K562 (cell line): ENCODE results near the gene EVA1A. TPM values are rescaled to one million over a fixed set of nuclear protein-coding genes. Genes with fewer than 3 reads are reported as not detected.

Source experiments
- ATAC-seq: fragments of 200-7000 bp; cut with Tn5 transposase; 3 replicates; pipeline ENCODE4 v1.9.1; 2020; ENCODE audit warnings: moderate library complexity
- BruUV-seq: library from RNA; stranded (reverse); fragments of 400-500 nt; replicated peaks from 2 replicates; lab custom pipeline; 2021; lab: Mats Ljungman, UMichigan
- CTCF ChIA-PET: fragments of 300-600 bp; formaldehyde crosslinking; extraction: SDS; loops from one replicate; lab custom pipeline; 2021; ENCODE audit warnings: low intra/inter-chr PET ratio; lab: Yijun Ruan, JAX
- POLR2A ChIA-PET: fragments of 300-600, 350-650 bp; sonication (Branson Sonifier 250); formaldehyde crosslinking; extraction: SDS; loops from one replicate; lab custom pipeline; 2021; ENCODE audit warnings: antibody characterized with exemption, inconsistent platforms; lab: Yijun Ruan, JAX
- DNase-seq, 4 experiments: peaks; one replicate each; pipeline versions ENCODE4 v3.0.0 to v3.0.0-alpha.2; 2011 to 2018; ENCODE audit warnings: low spot score in 3 of 4, mixed read lengths in 3 of 4; ENCODE audit errors: extremely low read depth in 1 of 4
- FAIRE-seq: peaks from 2 replicates; lab custom pipeline; 2011; peaks lifted over from hg19 to GRCh38; lab: Jason Lieb, UNC
- H2AFZ ChIP-seq: 2 replicates; pipeline ENCODE4 v1.6.0; 2011; ENCODE audit warnings: low read depth, low read length, control low read depth, inconsistent platforms
- H3K27ac ChIP-seq: fragments of 200-600 bp; 3 replicates; pipeline ENCODE4 v1.8.0; 2011; ENCODE audit warnings: low read depth, mild to moderate bottlenecking, control low read depth, inconsistent platforms, low read length, moderate library complexity, mixed read lengths; ENCODE audit errors: extremely low read depth
- H3K27me3 ChIP-seq, 2 experiments: fragments of 300-600 bp in 1 of 2; 2 replicates in 1 of 2; 3 replicates in 1 of 2; pipeline versions ENCODE4 v1.6.0 to v1.8.0; 2011; ENCODE audit warnings: inconsistent platforms in 2 of 2, low read length in 2 of 2, mild to moderate bottlenecking in 1 of 2, mixed read lengths in 1 of 2, moderate library complexity in 1 of 2; ENCODE audit not compliant: control insufficient read depth in 2 of 2, insufficient read depth in 2 of 2
- H3K36me3 ChIP-seq: fragments of 300-600 bp; 3 replicates; pipeline ENCODE4 v1.8.0; 2011; ENCODE audit warnings: mild to moderate bottlenecking, low read length, inconsistent platforms; ENCODE audit not compliant: control insufficient read depth, insufficient read depth
- H3K4me1 ChIP-seq, 2 experiments: fragments of 200-600 bp in 1 of 2; replicated peaks in 1 of 2; 2 replicates in 1 of 2; 3 replicates in 1 of 2; pipeline versions ENCODE4 v1.5.1 to v1.8.0; 2011; ENCODE audit warnings: inconsistent platforms in 2 of 2, low read length in 2 of 2, mild to moderate bottlenecking in 1 of 2, mixed read lengths in 1 of 2, moderate library complexity in 1 of 2; ENCODE audit not compliant: control insufficient read depth in 2 of 2, insufficient read depth in 2 of 2
- H3K4me2 ChIP-seq: 2 replicates; pipeline ENCODE4 v1.6.1; 2011; ENCODE audit warnings: low read length, control low read depth, inconsistent platforms, mixed read lengths; ENCODE audit not compliant: insufficient read depth
- H3K4me3 ChIP-seq: fragments of 200-600 bp; sonication (generic), shearing (Covaris generic); 2 replicates; pipeline ENCODE4 v1.5.1; 2016; ENCODE audit warnings: control low read depth, inconsistent platforms
- H3K79me2 ChIP-seq: fragments of 200-600 bp; 3 replicates; pipeline ENCODE4 v1.8.0; 2011; ENCODE audit warnings: low read length, inconsistent platforms; ENCODE audit not compliant: control insufficient read depth, insufficient read depth
- H3K9ac ChIP-seq, 2 experiments: 2 replicates each; pipeline versions ENCODE4 v1.6.0 to v1.6.1; 2011; ENCODE audit warnings: low read depth in 2 of 2, low read length in 2 of 2, control low read depth in 1 of 2, inconsistent platforms in 1 of 2, mild to moderate bottlenecking in 1 of 2, mixed read lengths in 1 of 2; ENCODE audit not compliant: insufficient read depth in 1 of 2
- H3K9me1 ChIP-seq: one replicate; pipeline ENCODE4 v1.6.0; 2011; ENCODE audit warnings: inconsistent platforms, mild to moderate bottlenecking, low read length, moderate library complexity; ENCODE audit not compliant: control insufficient read depth, insufficient read depth
- H3K9me3 ChIP-seq: replicated peaks from 2 replicates; pipeline ENCODE4 v1.5.1; 2011; ENCODE audit warnings: low read depth, low read length, inconsistent platforms; ENCODE audit not compliant: control insufficient read depth, insufficient read depth
- H4K20me1 ChIP-seq: replicated peaks from 2 replicates; pipeline ENCODE4 v1.6.1; 2011; ENCODE audit warnings: low read length, inconsistent platforms, mixed read lengths; ENCODE audit not compliant: control insufficient read depth, insufficient read depth
- ETV5 ChIP-seq: sonication (generic); formaldehyde crosslinking; IDR thresholded peaks from 2 replicates; pipeline ENCODE4 v1.4.0; 2020; ENCODE audit warnings: low read depth, mild to moderate bottlenecking, missing genetic modification reagents
- MAFG ChIP-seq: fragments of 450-650 bp; conservative IDR thresholded peaks from 2 replicates; pipeline ENCODE4 v1.6.1; 2016; ENCODE audit warnings: missing genetic modification characterization, missing compliant biosample characterization
- REST ChIP-seq, 2 experiments: fragments of 450-650 bp; formaldehyde crosslinking in 1 of 2; IDR thresholded peaks; 2 replicates each; pipeline versions ENCODE4 v1.4.0 to v1.6.1; 2014 to 2020; ENCODE audit warnings: mild to moderate bottlenecking in 2 of 2, borderline replicate concordance in 1 of 2, low read depth in 1 of 2
- ZNF140 ChIP-seq: fragments of 250-450 bp; sonication (Bioruptor Pico); IDR thresholded peaks from 2 replicates; pipeline ENCODE4 v1.8.0; 2021; ENCODE audit warnings: moderate library complexity, mild to moderate bottlenecking, inconsistent platforms
- ZNF316 ChIP-seq: fragments of 450-650 bp; IDR thresholded peaks from 2 replicates; pipeline ENCODE4 v1.6.1; 2016
- WGBS: fragments of 100-300 bp; shearing (Covaris generic); methylation state at CpG from one replicate; pipeline ENCODE4 v1.1.6; 2016; ENCODE audit warnings: low coverage, mixed read lengths; ENCODE audit not compliant: insufficient coverage; ENCODE audit errors: missing lambda C conversion rate; 5-methylcytosine and 5-hydroxymethylcytosine counted together
- in situ Hi-C: fragments of 300-500 bp; cut with MboI; formaldehyde crosslinking; loops from 4 replicates; pipeline ENCODE4 v1.15.0; 2018; ENCODE audit warnings: inconsistent platforms, mixed read lengths
- intact Hi-C: fragments of 100-400 bp; cut with micrococcal nuclease; formaldehyde crosslinking; loops from 2 replicates; pipeline ENCODE4 v1.14.2; 2022
- polyA plus RNA-seq, 8 experiments: library from polyadenylated mRNA; depleted of rRNA in 4 of 8; stranded (reverse) in 5 of 8; unstranded in 3 of 8; fragments of >200 nt; fragmentation: Nextera tagmentation in 2 of 8; fragmentation: Illumina TruSeq in 1 of 8; extraction: Ambion mirVana in 2 of 8; extraction: Trizol in 1 of 8; gene quantifications; 2 replicates each; pipeline versions ENCODE4 v1.2.1 to v1.2.3, GENCODE V29; 2011 to 2014; ENCODE audit warnings: inconsistent platforms in 1 of 8, missing spikeins in 1 of 8
- total RNA-seq, 7 experiments: library from RNA; depleted of rRNA in 6 of 7; stranded (reverse); fragments of >200 nt in 6 of 7; fragmentation: Illumina TruSeq in 2 of 7; extraction: Trizol in 2 of 7; gene quantifications; 2 replicates each; pipeline versions ENCODE4 v1.2.1 to v1.2.3, GENCODE V29; 2011 to 2021; ENCODE audit warnings: low replicate concordance in 1 of 7

Gene EVA1A
- total and polyA plus RNA-seq, 9 of the 15 experiments (the other 6 are each of a cell fraction or from before 2014, with no cell fraction given), result not detected

- TF ChIP-seq ETV5 (CRISPR knock-in tag), result no peak
- Histone ChIP-seq H3K9ac (no peak overlapping the region), H3K4me1 (no peaks in the 10 kb centered on the region), H3K36me3 (no peaks in the 10 kb centered on the region), H2AFZ (no peak overlapping the region), H3K9me1 (no peaks in the 10 kb centered on the region), H3K4me2 (no peak overlapping the region), H3K79me2 (no peaks in the 10 kb centered on the region), H3K4me3 (no peak overlapping the region), H3K9me3 (no peaks in the 10 kb centered on the region), H4K20me1 (0 out of 2 replicates have a peak, but pooled peaks cover 3% of the 10 kb centered on the region), H3K27me3 (no peaks in the 10 kb centered on the region), H3K27ac (no peak overlapping the region)
- DNase-seq (no peak), FAIRE-seq (no peak), ATAC-seq (no peak)
- in situ Hi-C loops, result no loop called here
- intact Hi-C loops, result no loop called here
- ChIA-PET POLR2A (no interaction called here), CTCF (no interaction called here)
- 0% methylated on average over 5 of the region's 5 CpGs for WGBS
- no TSS peak for BruUV-seq
Measured at GRCh38 chr2:75525434-75526310, 35.1 kb downstream of the EVA1A start.

GRCh38 chr2:75524276-75524911 is 36.3 kb downstream of the EVA1A start:
- Histone ChIP-seq H3K4me1 (no peaks in the 10 kb centered on the region), H3K9ac (no peak overlapping the region), H2AFZ (no peak overlapping the region), H3K27me3 (no peaks in the 10 kb centered on the region), H3K4me3 (no peak overlapping the region), H3K36me3 (no peaks in the 10 kb centered on the region), H4K20me1 (0 out of 2 replicates have a peak, but pooled peaks cover 3% of the 10 kb centered on the region), H3K9me3 (no peaks in the 10 kb centered on the region), H3K79me2 (no peaks in the 10 kb centered on the region), H3K9me1 (no peaks in the 10 kb centered on the region), H3K4me2 (no peak overlapping the region), H3K27ac (no peak overlapping the region)
- intact Hi-C loops (no loop called here), in situ Hi-C loops (no loop called here)
- ATAC-seq, result no peak
- no TSS peak for BruUV-seq
- POLR2A ChIA-PET, result no interaction called here
- 0% methylated on average over 2 of the region's 2 CpGs for WGBS
- CTCF ChIA-PET, result no interaction called here
- no peak for FAIRE-seq
- no peak for DNase-seq
- TF ChIP-seq MAFG, result 0 out of 2 replicates have a peak, but pooled peaks have one; percentile 9
- no peak for TF ChIP-seq REST (IDR thresholded peaks at IDR 0.05; ENCODE audit: borderline replicate concordance)
- no peak for TF ChIP-seq REST (CRISPR knock-in tag; IDR thresholded peaks at IDR 0.05; ENCODE audit: low read depth)
- peak; percentile 42; the same call in 1 of the 2 replicates for TF ChIP-seq ZNF316
- no peak for TF ChIP-seq ZNF140 (CRISPR knock-in tag)
